Subcutaneous adipose tissue (tissue), 4 donors: ENCODE data around the gene PIM3. TPM values are rescaled to one million over a fixed set of nuclear protein-coding genes. Genes with fewer than 3 reads are reported as not detected.

Experiments used
- total RNA-seq, 4 donors: library from RNA; depleted of rRNA; stranded (reverse); fragments of >200 nt; gene quantifications; one replicate each; pipeline ENCODE4 v1.1.0, GENCODE V29; 2016
- TF ChIP-seq, protein P1 (sequence below): fragments of 450-650 bp; IDR thresholded peaks from one replicate; pipeline ENCODE4 v1.5.1; 2016; ENCODE audit warnings: low read depth, mild to moderate bottlenecking, control low read depth, antibody characterized with exemption, moderate library complexity

PIM3 gene
- total RNA-seq, 4 donors from 2014 or later = 25.8 to 174 (median 59.0) TPM

- TF ChIP-seq, protein P1, sequence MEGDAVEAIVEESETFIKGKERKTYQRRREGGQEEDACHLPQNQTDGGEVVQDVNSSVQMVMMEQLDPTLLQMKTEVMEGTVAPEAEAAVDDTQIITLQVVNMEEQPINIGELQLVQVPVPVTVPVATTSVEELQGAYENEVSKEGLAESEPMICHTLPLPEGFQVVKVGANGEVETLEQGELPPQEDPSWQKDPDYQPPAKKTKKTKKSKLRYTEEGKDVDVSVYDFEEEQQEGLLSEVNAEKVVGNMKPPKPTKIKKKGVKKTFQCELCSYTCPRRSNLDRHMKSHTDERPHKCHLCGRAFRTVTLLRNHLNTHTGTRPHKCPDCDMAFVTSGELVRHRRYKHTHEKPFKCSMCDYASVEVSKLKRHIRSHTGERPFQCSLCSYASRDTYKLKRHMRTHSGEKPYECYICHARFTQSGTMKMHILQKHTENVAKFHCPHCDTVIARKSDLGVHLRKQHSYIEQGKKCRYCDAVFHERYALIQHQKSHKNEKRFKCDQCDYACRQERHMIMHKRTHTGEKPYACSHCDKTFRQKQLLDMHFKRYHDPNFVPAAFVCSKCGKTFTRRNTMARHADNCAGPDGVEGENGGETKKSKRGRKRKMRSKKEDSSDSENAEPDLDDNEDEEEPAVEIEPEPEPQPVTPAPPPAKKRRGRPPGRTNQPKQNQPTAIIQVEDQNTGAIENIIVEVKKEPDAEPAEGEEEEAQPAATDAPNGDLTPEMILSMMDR = no peak
Observed at GRCh38 chr22:49991907-49992533, 31.4 kb downstream of the PIM3 start.

GRCh38 chr22:49992921-49993648 lies 32.5 kb downstream of the PIM3 start:
- TF ChIP-seq, protein P1 = no peak

GRCh38 chr22:49993649-49994360 lies 33.2 kb downstream of the PIM3 start:
- TF ChIP-seq, protein P1 = no peak

- TF ChIP-seq, protein P1 = no peak
Observed at GRCh38 chr22:49994361-49995040, 33.9 kb downstream of the PIM3 start.

- TF ChIP-seq, protein P1 = no peak
Observed at GRCh38 chr22:49995041-49995360, 34.4 kb downstream of the PIM3 start.

DNA sequence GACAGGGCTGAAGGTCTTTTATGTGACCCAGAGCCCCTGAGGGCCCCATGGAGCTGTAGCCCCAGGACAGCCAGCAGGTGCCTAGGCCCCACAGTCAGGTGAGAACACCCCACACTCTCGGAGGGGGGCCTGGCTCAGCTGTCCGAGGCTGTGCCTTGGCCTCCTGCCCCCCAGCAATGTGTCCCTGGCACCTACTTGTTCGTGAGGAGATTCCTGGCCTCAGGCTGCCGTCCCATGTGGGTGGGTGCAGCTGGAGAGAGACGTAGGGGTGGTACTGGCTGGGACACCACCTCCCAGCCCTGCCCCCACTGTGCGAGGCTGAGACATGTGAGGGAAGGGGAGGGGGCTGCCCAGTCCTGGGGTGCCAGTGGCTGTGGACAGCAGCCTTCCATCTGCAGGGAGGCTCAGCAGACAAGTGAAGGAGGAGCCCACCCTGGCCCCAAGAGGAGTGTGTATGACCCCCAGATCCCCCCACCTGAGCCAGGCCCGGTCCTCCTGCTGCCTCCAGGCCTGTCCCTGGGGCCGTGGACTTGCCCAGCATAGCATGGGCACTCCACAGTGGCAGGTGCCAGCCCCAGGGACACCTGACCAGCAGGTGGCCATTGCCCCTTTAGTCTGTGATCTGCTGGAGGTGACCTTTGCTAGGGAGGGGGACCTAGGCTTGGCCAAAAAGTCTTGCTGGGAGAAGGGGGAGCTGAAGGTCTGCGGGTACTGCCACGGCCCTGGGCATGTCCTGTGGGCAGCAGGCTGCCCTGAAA lies 35.0 kb downstream of the PIM3 start:
- TF ChIP-seq, protein P1 = no peak
